ENCODE data around the gene LMO2. TPM values are rescaled to one million over a fixed set of nuclear protein-coding genes. Genes with fewer than 3 reads are reported as not detected.

The LMO2 gene
- total RNA-seq, 1 experiment from 2014 or later: 0.33 TPM

DNA sequence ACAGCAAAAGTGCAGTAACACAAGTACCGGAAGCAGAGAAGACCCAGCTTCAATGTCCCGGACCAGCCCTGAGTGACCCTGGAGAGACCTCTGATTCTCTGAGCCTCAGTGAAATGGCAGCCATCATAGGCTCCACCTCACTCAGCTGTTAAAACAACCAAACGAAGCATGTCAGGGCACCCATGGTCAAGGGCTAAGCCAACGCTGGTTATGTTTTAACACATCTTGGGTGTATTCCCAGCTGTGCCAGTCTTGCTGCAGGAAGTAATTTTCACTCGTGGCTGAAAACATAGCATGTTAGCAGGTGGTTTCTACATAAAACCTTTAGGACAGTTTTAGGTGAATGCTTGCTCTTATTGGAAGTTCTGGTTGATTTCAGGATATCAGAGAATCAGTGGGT lies 30.9 kb downstream of the LMO2 start:
- no CpG with 5 or more reads among the region's 5 CpGs for WGBS (ENCODE audit: extremely low coverage, insufficient read length, low lambda C conversion rate)
- Mint-ChIP-seq H3K4me3 (no peak overlapping the region), H3K4me1 (peaks cover 6 to 21% of the 10 kb centered on the region in 2 experiments), H3K9me3 (no peaks in the 10 kb centered on the region), H3K27me3 (ENCODE audit: low read depth) (peaks cover 46% of the 10 kb centered on the region), H3K36me3 (ENCODE audit: insufficient read depth in 1 of 3, low read depth in 3 of 3) (no peaks in the 10 kb centered on the region), H3K27ac (no peak overlapping the region)
- H3K4ac ChIP-seq (ENCODE audit: low read depth, low read length): no peak overlapping the region
- H3K23me2 ChIP-seq (ENCODE audit: insufficient read length, low read depth, low read length, poor library complexity, severe bottlenecking): no peaks in the 10 kb centered on the region
- H3K14ac ChIP-seq (ENCODE audit: insufficient read depth, low read length): no peak overlapping the region; the same call in 1 of the 2 replicates
- H4K20me1 ChIP-seq (ENCODE audit: control insufficient read depth, insufficient read depth, insufficient read length): no peaks in the 10 kb centered on the region
- peaks cover 3% of the 10 kb centered on the region; the same call in 1 of the 2 replicates for H3K4me1 ChIP-seq (ENCODE audit: insufficient read depth, low read length)
- no peak overlapping the region for H2AK5ac ChIP-seq (ENCODE audit: insufficient read length, low read length)
- H3K23ac ChIP-seq (ENCODE audit: insufficient read length, low read depth, low read length): no peak overlapping the region
- H3K79me1 ChIP-seq (ENCODE audit: insufficient read depth, low read depth, low read length, poor library complexity, severe bottlenecking): no peaks in the 10 kb centered on the region
- H3K18ac ChIP-seq (ENCODE audit: insufficient read length, low read depth, low read length): no peak overlapping the region
- no peak for DNase-seq
- no peak overlapping the region for H4K91ac ChIP-seq (ENCODE audit: insufficient read length, low read depth, low read length)
- no peak overlapping the region for H2BK12ac ChIP-seq (ENCODE audit: insufficient read length, low read depth, low read length)
- H3K4me2 ChIP-seq (ENCODE audit: insufficient read depth, insufficient read length, low read length): no peak overlapping the region
- H2AFZ ChIP-seq (ENCODE audit: low read length): no peak overlapping the region
- H2BK15ac ChIP-seq (ENCODE audit: low read depth, low read length): no peak overlapping the region
- H2BK20ac ChIP-seq (ENCODE audit: low read depth, low read length, poor library complexity, severe bottlenecking): no peak overlapping the region
- H3K9me3 ChIP-seq (ENCODE audit: control insufficient read depth, low read depth, low read length): no peaks in the 10 kb centered on the region
- H3K79me2 ChIP-seq (ENCODE audit: insufficient read depth, low read length): no peaks in the 10 kb centered on the region
- no peak overlapping the region for H3K9ac ChIP-seq (ENCODE audit: extremely low read depth, insufficient read length, low read length)
- no peak overlapping the region for H4K8ac ChIP-seq (replicated peaks; ENCODE audit: insufficient read length, low read depth, low read length)
- no peak overlapping the region for H3K56ac ChIP-seq (ENCODE audit: insufficient read length, low read depth, low read length)
- H4K5ac ChIP-seq (ENCODE audit: insufficient read length, low read depth, low read length): no peak overlapping the region
- H3K27ac ChIP-seq (ENCODE audit: insufficient read length, low read depth, low read length): no peak overlapping the region
- H3K27me3 ChIP-seq (ENCODE audit: insufficient read depth, low read length): no peaks in the 10 kb centered on the region
- no peak overlapping the region for H3T11ph ChIP-seq (ENCODE audit: low read length)
- TF ChIP-seq, protein P1, sequence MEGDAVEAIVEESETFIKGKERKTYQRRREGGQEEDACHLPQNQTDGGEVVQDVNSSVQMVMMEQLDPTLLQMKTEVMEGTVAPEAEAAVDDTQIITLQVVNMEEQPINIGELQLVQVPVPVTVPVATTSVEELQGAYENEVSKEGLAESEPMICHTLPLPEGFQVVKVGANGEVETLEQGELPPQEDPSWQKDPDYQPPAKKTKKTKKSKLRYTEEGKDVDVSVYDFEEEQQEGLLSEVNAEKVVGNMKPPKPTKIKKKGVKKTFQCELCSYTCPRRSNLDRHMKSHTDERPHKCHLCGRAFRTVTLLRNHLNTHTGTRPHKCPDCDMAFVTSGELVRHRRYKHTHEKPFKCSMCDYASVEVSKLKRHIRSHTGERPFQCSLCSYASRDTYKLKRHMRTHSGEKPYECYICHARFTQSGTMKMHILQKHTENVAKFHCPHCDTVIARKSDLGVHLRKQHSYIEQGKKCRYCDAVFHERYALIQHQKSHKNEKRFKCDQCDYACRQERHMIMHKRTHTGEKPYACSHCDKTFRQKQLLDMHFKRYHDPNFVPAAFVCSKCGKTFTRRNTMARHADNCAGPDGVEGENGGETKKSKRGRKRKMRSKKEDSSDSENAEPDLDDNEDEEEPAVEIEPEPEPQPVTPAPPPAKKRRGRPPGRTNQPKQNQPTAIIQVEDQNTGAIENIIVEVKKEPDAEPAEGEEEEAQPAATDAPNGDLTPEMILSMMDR (conservative IDR thresholded peaks at IDR 0.05): no peak
- no peak overlapping the region for H2BK5ac ChIP-seq (ENCODE audit: insufficient read length, low read length)
- H2BK120ac ChIP-seq (ENCODE audit: low read depth, low read length, poor library complexity, severe bottlenecking): no peak overlapping the region

All from H9 (cell line).